ENCODE measurements around the gene SSC4D. TPM values are rescaled to one million over a fixed set of nuclear protein-coding genes. Genes with fewer than 3 reads are reported as not detected.
A peak's percentile ranks its signal among the peaks of the same experiment; 100 is the strongest.

SSC4D gene
- total and polyA plus RNA-seq, 9 of the 15 experiments (the other 6 are each of a cell fraction or from before 2014, with no cell fraction given), result 0.06 to 1.1 (median 0.85) TPM; not detected in 1

- TF ChIP-seq HDAC2 (IDR thresholded peaks at IDR 0.05) (0 out of 2 replicates have a peak, but pooled peaks have one; percentile 35), MTA3 (IDR thresholded peaks at IDR 0.05; ENCODE audit: borderline replicate concordance) (no peak), ATF3 (IDR thresholded peaks at IDR 0.05) (peak; percentile 48; the same call in 1 of the 2 replicates), ATF3 (CRISPR knock-in tag; conservative IDR thresholded peaks at IDR 0.05) (no peak), USF1 (CRISPR knock-in tag; IDR thresholded peaks at IDR 0.05) (peak; percentile 30; the same call in 1 of the 2 replicates), ATF6 (CRISPR knock-in tag; IDR thresholded peaks at IDR 0.05) (no peak), TFE3 (CRISPR knock-in tag; IDR thresholded peaks at IDR 0.05) (peak; percentile 96), THRB (CRISPR knock-in tag; conservative IDR thresholded peaks at IDR 0.05) (no peak), SMARCC2 (IDR thresholded peaks at IDR 0.05; ENCODE audit: low read depth) (no peak), AFF4 (CRISPR knock-in tag; IDR thresholded peaks at IDR 0.05) (no peak), FOSL1 (tag; conservative IDR thresholded peaks at IDR 0.05) (0 out of 2 replicates have a peak, but pooled peaks have one; percentile 25), KDM1A (IDR thresholded peaks at IDR 0.05) (peak; percentile 71 to 77; a peak in 3 of 4 replicates), ZBTB12 (CRISPR knock-in tag; IDR thresholded peaks at IDR 0.05) (no peak), ZNF24 (IDR thresholded peaks at IDR 0.05) (no peak), RCOR1 (IDR thresholded peaks at IDR 0.05; ENCODE audit: borderline replicate concordance in 1 of 2, low read depth in 2 of 2, low read length in 2 of 2) (peak in 1 of 2 experiments; percentile 15; a peak in 1 of 4 replicates)
These were observed 66.1 kb downstream of the SSC4D start (continued) for GRCh38 chr7:76343294-76343930.

All from K562 (cell line).